K562 (cell line): Measurements from ENCODE around the gene PSMD11. TPM values are rescaled to one million over a fixed set of nuclear protein-coding genes. Genes with fewer than 3 reads are reported as not detected.

Experiments
- ATAC-seq: fragments of 200-7000 bp; cut with Tn5 transposase; 3 replicates; pipeline ENCODE4 v1.9.1; 2020; ENCODE audit warnings: moderate library complexity
- BruUV-seq: library from RNA; stranded (reverse); fragments of 400-500 nt; replicated peaks from 2 replicates; lab custom pipeline; 2021; lab: Mats Ljungman, UMichigan
- CTCF ChIA-PET: fragments of 300-600 bp; formaldehyde crosslinking; extraction: SDS; loops from one replicate; lab custom pipeline; 2021; ENCODE audit warnings: low intra/inter-chr PET ratio; lab: Yijun Ruan, JAX
- POLR2A ChIA-PET: fragments of 300-600, 350-650 bp; sonication (Branson Sonifier 250); formaldehyde crosslinking; extraction: SDS; loops from one replicate; lab custom pipeline; 2021; ENCODE audit warnings: antibody characterized with exemption, inconsistent platforms; lab: Yijun Ruan, JAX
- DNase-seq, 4 experiments: peaks; one replicate each; pipeline versions ENCODE4 v3.0.0 to v3.0.0-alpha.2; 2011 to 2018; ENCODE audit warnings: low spot score in 3 of 4, mixed read lengths in 3 of 4; ENCODE audit errors: extremely low read depth in 1 of 4
- FAIRE-seq: peaks from 2 replicates; lab custom pipeline; 2011; peaks lifted over from hg19 to GRCh38; lab: Jason Lieb, UNC
- H2AFZ ChIP-seq: 2 replicates; pipeline ENCODE4 v1.6.0; 2011; ENCODE audit warnings: low read depth, low read length, control low read depth, inconsistent platforms
- H3K27ac ChIP-seq: fragments of 200-600 bp; 3 replicates; pipeline ENCODE4 v1.8.0; 2011; ENCODE audit warnings: low read depth, mild to moderate bottlenecking, control low read depth, inconsistent platforms, low read length, moderate library complexity, mixed read lengths; ENCODE audit errors: extremely low read depth
- H3K27me3 ChIP-seq, 2 experiments: fragments of 300-600 bp in 1 of 2; 2 replicates in 1 of 2; 3 replicates in 1 of 2; pipeline versions ENCODE4 v1.6.0 to v1.8.0; 2011; ENCODE audit warnings: inconsistent platforms in 2 of 2, low read length in 2 of 2, mild to moderate bottlenecking in 1 of 2, mixed read lengths in 1 of 2, moderate library complexity in 1 of 2; ENCODE audit not compliant: control insufficient read depth in 2 of 2, insufficient read depth in 2 of 2
- H3K36me3 ChIP-seq: fragments of 300-600 bp; 3 replicates; pipeline ENCODE4 v1.8.0; 2011; ENCODE audit warnings: mild to moderate bottlenecking, low read length, inconsistent platforms; ENCODE audit not compliant: control insufficient read depth, insufficient read depth
- H3K4me1 ChIP-seq, 2 experiments: fragments of 200-600 bp in 1 of 2; replicated peaks in 1 of 2; 2 replicates in 1 of 2; 3 replicates in 1 of 2; pipeline versions ENCODE4 v1.5.1 to v1.8.0; 2011; ENCODE audit warnings: inconsistent platforms in 2 of 2, low read length in 2 of 2, mild to moderate bottlenecking in 1 of 2, mixed read lengths in 1 of 2, moderate library complexity in 1 of 2; ENCODE audit not compliant: control insufficient read depth in 2 of 2, insufficient read depth in 2 of 2
- H3K4me2 ChIP-seq: 2 replicates; pipeline ENCODE4 v1.6.1; 2011; ENCODE audit warnings: low read length, control low read depth, inconsistent platforms, mixed read lengths; ENCODE audit not compliant: insufficient read depth
- H3K4me3 ChIP-seq: fragments of 200-600 bp; sonication (generic), shearing (Covaris generic); 2 replicates; pipeline ENCODE4 v1.5.1; 2016; ENCODE audit warnings: control low read depth, inconsistent platforms
- H3K79me2 ChIP-seq: fragments of 200-600 bp; 3 replicates; pipeline ENCODE4 v1.8.0; 2011; ENCODE audit warnings: low read length, inconsistent platforms; ENCODE audit not compliant: control insufficient read depth, insufficient read depth
- H3K9ac ChIP-seq, 2 experiments: 2 replicates each; pipeline versions ENCODE4 v1.6.0 to v1.6.1; 2011; ENCODE audit warnings: low read depth in 2 of 2, low read length in 2 of 2, control low read depth in 1 of 2, inconsistent platforms in 1 of 2, mild to moderate bottlenecking in 1 of 2, mixed read lengths in 1 of 2; ENCODE audit not compliant: insufficient read depth in 1 of 2
- H3K9me1 ChIP-seq: one replicate; pipeline ENCODE4 v1.6.0; 2011; ENCODE audit warnings: inconsistent platforms, mild to moderate bottlenecking, low read length, moderate library complexity; ENCODE audit not compliant: control insufficient read depth, insufficient read depth
- H3K9me3 ChIP-seq: replicated peaks from 2 replicates; pipeline ENCODE4 v1.5.1; 2011; ENCODE audit warnings: low read depth, low read length, inconsistent platforms; ENCODE audit not compliant: control insufficient read depth, insufficient read depth
- H4K20me1 ChIP-seq: replicated peaks from 2 replicates; pipeline ENCODE4 v1.6.1; 2011; ENCODE audit warnings: low read length, inconsistent platforms, mixed read lengths; ENCODE audit not compliant: control insufficient read depth, insufficient read depth
- ATF1 ChIP-seq, 2 experiments: fragments of 450-650 bp in 1 of 2; IDR thresholded peaks; 2 replicates each; pipeline ENCODE4 v1.6.1; 2016; ENCODE audit warnings: missing compliant biosample characterization in 1 of 2, missing genetic modification characterization in 1 of 2
- E2F3 ChIP-seq: fragments of 250-450 bp; sonication (Bioruptor Pico); IDR thresholded peaks from 2 replicates; pipeline ENCODE4 v1.4.0; 2020; ENCODE audit warnings: mild to moderate bottlenecking
- IRF1 ChIP-seq: sonication (generic); formaldehyde crosslinking; IDR thresholded peaks from 2 replicates; pipeline ENCODE4 v1.8.0; 2022; ENCODE audit warnings: missing genetic modification reagents, mild to moderate bottlenecking, borderline replicate concordance
- MCM7 ChIP-seq, 2 experiments: fragments of 450-650 bp; IDR thresholded peaks; 2 replicates each; pipeline ENCODE4 v1.6.1; 2016 to 2018
- SREBF1 ChIP-seq: fragments of 150-350 bp; IDR thresholded peaks from 2 replicates; pipeline ENCODE4 v1.6.1; 2014; ENCODE audit warnings: antibody characterized with exemption, low read depth, low read length, borderline replicate concordance
- ZBTB34 ChIP-seq: fragments of 250-450 bp; sonication (Bioruptor Pico); IDR thresholded peaks from 2 replicates; pipeline ENCODE4 v1.8.0; 2021; ENCODE audit warnings: mild to moderate bottlenecking, moderate library complexity
- WGBS: fragments of 100-300 bp; shearing (Covaris generic); methylation state at CpG from one replicate; pipeline ENCODE4 v1.1.6; 2016; ENCODE audit warnings: low coverage, mixed read lengths; ENCODE audit not compliant: insufficient coverage; ENCODE audit errors: missing lambda C conversion rate; 5-methylcytosine and 5-hydroxymethylcytosine counted together
- in situ Hi-C: fragments of 300-500 bp; cut with MboI; formaldehyde crosslinking; loops from 4 replicates; pipeline ENCODE4 v1.15.0; 2018; ENCODE audit warnings: inconsistent platforms, mixed read lengths
- intact Hi-C: fragments of 100-400 bp; cut with micrococcal nuclease; formaldehyde crosslinking; loops from 2 replicates; pipeline ENCODE4 v1.14.2; 2022
- polyA plus RNA-seq, 8 experiments: library from polyadenylated mRNA; depleted of rRNA in 4 of 8; stranded (reverse) in 5 of 8; unstranded in 3 of 8; fragments of >200 nt; fragmentation: Nextera tagmentation in 2 of 8; fragmentation: Illumina TruSeq in 1 of 8; extraction: Ambion mirVana in 2 of 8; extraction: Trizol in 1 of 8; gene quantifications; 2 replicates each; pipeline versions ENCODE4 v1.2.1 to v1.2.3, GENCODE V29; 2011 to 2014; ENCODE audit warnings: inconsistent platforms in 1 of 8, missing spikeins in 1 of 8
- total RNA-seq, 7 experiments: library from RNA; depleted of rRNA in 6 of 7; stranded (reverse); fragments of >200 nt in 6 of 7; fragmentation: Illumina TruSeq in 2 of 7; extraction: Trizol in 2 of 7; gene quantifications; 2 replicates each; pipeline versions ENCODE4 v1.2.1 to v1.2.3, GENCODE V29; 2011 to 2021; ENCODE audit warnings: low replicate concordance in 1 of 7

PSMD11 gene
- total and polyA plus RNA-seq, 9 of the 15 experiments (the other 6 are each of a cell fraction or from before 2014, with no cell fraction given) = 104 to 378 (median 158) TPM

GRCh38 chr17:32477220-32477619 lies 32.9 kb downstream of the PSMD11 start:
- Histone ChIP-seq H3K4me1 (no peaks in the 10 kb centered on the region; a peak in 1 of 5 replicates), H3K4me2 (no peak overlapping the region), H3K9me1 (no peaks in the 10 kb centered on the region), H3K9ac (no peak overlapping the region), H2AFZ (no peak overlapping the region), H3K9me3 (no peaks in the 10 kb centered on the region)
- in situ Hi-C loops = no loop called here
- no TSS peak for BruUV-seq
- 97% methylated on average over 8 of the region's 8 CpGs for WGBS
- TF ChIP-seq SREBF1 (no peak), ATF1 (CRISPR knock-in tag; IDR thresholded peaks at IDR 0.05) (no peak), ATF1 (tag; IDR thresholded peaks at IDR 0.05) (no peak), MCM7 (IDR thresholded peaks at IDR 0.05) (no peak), ZBTB34 (CRISPR knock-in tag) (no peak), E2F3 (no peak), IRF1 (CRISPR knock-in tag) (no peak)
- TF ChIP-seq, all 486 proteins: peak for 0
- Histone ChIP-seq H3K27ac (no peak overlapping the region), H3K36me3 (peaks cover 97% of the 10 kb centered on the region), H4K20me1 (no peaks in the 10 kb centered on the region), H3K79me2 (no peaks in the 10 kb centered on the region), H3K4me3 (no peak overlapping the region), H3K27me3 (no peaks in the 10 kb centered on the region)
- FAIRE-seq = no peak
- ATAC-seq = no peak
- intact Hi-C loops = no loop called here
- ChIA-PET POLR2A (no interaction called here), CTCF (no interaction called here)
- no peak for DNase-seq
